Glutamatergic neuron (in vitro differentiated cells): Measurements from ENCODE around the gene STYK1. TPM values are rescaled to one million over a fixed set of nuclear protein-coding genes. Genes with fewer than 3 reads are reported as not detected.
"Not testable (repeated sequence)": the region's sequence is repeated elsewhere in the genome, so short reads cannot be mapped to it uniquely, and the experiment has no call there.

Experiments
- DNase-seq: peaks from one replicate; pipeline ENCODE4 v3.0.0; 2022
- H3K27ac Mint-ChIP-seq: one replicate; pipeline ENCODE4 v1.8.0; 2020; ENCODE audit warnings: mild to moderate bottlenecking, mixed read lengths, inconsistent platforms; ENCODE audit not compliant: unreplicated experiment
- H3K27me3 Mint-ChIP-seq: one replicate; pipeline ENCODE4 v1.8.0; 2020; ENCODE audit warnings: mild to moderate bottlenecking, moderate library complexity, mixed read lengths, inconsistent platforms; ENCODE audit not compliant: unreplicated experiment
- H3K36me3 Mint-ChIP-seq: one replicate; pipeline ENCODE4 v1.8.0; 2020; ENCODE audit warnings: mild to moderate bottlenecking, mixed read lengths, inconsistent platforms; ENCODE audit not compliant: unreplicated experiment
- H3K4me1 Mint-ChIP-seq: one replicate; pipeline ENCODE4 v1.8.0; 2020; ENCODE audit warnings: mild to moderate bottlenecking, low read depth, mixed read lengths, inconsistent platforms; ENCODE audit not compliant: unreplicated experiment
- H3K4me3 Mint-ChIP-seq: one replicate; pipeline ENCODE4 v1.8.0; 2020; ENCODE audit warnings: mild to moderate bottlenecking, mixed read lengths, inconsistent platforms; ENCODE audit not compliant: unreplicated experiment
- H3K9me3 Mint-ChIP-seq: one replicate; pipeline ENCODE4 v1.8.0; 2020; ENCODE audit warnings: mild to moderate bottlenecking, moderate library complexity, mixed read lengths, inconsistent platforms; ENCODE audit not compliant: unreplicated experiment
- CTCF ChIP-seq: fragments of 200-600 bp; sonication (generic); IDR thresholded peaks from one replicate; pipeline ENCODE4 v1.5.0; 2021; ENCODE audit not compliant: partially characterized antibody, unreplicated experiment
- total RNA-seq: library from RNA; stranded (reverse); fragmentation: NEBNext Ultra II Directional; extraction: Animal tissue kit (Norgen Biotek cat#: 25700); gene quantifications from one replicate; pipeline ENCODE4 v1.2.1, GENCODE V29; 2021; ENCODE audit not compliant: unreplicated experiment

Gene STYK1
- total RNA-seq, 1 donor from 2014 or later, result not detected

- Mint-ChIP-seq H3K4me1 (no peaks in the 10 kb centered on the region), H3K9me3 (no peaks in the 10 kb centered on the region), H3K36me3 (no peaks in the 10 kb centered on the region), H3K27ac (no peak overlapping the region), H3K27me3 (no peaks in the 10 kb centered on the region), H3K4me3 (no peak overlapping the region)
- no peak for TF ChIP-seq CTCF
- no peak for DNase-seq
These were observed 19.8 kb downstream of the STYK1 start for GRCh38 chr12:10654003-10654402.

DNA sequence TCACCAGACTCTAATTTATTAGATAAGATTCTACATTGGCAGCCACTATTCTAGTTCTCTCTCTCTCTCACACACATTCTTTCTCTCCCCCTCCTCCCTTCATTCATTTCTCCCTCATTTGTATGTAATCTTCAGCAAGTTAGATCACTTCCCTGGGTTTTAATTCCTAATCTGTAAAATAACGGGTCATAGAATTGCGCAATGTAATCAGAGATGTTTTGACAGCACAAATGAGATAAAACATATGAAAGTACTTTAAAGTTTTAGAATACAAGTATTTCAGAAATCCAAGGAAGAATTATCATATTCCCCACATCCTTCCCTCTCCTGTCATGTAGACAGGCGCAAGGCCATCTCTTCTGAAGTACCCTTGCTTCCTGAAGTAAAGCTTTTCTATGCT lies 21.7 kb downstream of the STYK1 start:
- Mint-ChIP-seq H3K36me3 (no peaks in the 10 kb centered on the region), H3K27ac (no peak overlapping the region), H3K27me3 (no peaks in the 10 kb centered on the region), H3K9me3 (peaks cover 3% of the 10 kb centered on the region), H3K4me1 (no peaks in the 10 kb centered on the region), H3K4me3 (no peak overlapping the region)
- no peak for DNase-seq
- no peak for TF ChIP-seq CTCF

DNA sequence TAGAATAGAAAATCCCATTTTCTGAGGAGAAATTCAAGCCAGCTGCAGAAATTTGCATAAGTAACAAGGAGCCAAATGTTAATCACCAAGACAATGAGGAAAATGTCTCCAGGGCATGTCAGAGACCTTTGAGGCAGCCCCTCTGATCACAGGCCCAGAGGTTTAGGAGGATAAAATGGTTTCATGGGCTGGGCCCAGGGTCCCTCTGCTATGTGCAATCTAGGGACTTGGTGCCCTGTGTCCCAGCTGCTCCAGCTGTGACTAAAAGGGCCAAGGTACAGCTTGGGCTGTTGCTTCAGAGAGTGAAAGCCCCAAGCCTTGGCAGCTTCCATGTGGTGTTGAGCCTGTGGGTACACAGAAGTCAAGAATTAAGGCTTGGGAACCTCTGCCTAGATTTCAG lies 27.3 kb downstream of the STYK1 start:
- Mint-ChIP-seq H3K9me3 (peaks cover 11% of the 10 kb centered on the region), H3K36me3 (peaks cover 17% of the 10 kb centered on the region)
- not testable (repeated sequence) for H3K27me3 Mint-ChIP-seq, DNase-seq, H3K27ac Mint-ChIP-seq, H3K4me3 Mint-ChIP-seq, H3K4me1 Mint-ChIP-seq

DNA sequence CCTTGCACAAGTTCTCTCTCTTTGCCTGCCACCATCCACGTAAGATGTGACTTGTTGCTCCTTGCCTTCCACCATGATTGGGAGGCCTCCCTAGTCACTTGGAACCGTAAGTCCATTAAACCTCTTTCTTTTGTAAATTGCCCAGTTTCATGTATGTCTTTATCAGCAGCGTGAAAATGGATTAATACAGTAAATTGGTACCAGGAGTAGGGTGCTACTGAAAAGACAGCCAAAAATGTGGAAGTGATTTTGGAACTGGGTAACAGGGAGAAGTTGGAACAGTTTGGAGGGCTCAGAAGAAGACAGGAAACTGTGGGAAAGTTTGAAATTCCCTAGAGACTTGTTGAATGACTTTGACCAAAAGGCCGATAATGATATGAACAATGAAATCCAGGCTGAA lies 27.9 kb downstream of the STYK1 start:
- peaks cover 2% of the 10 kb centered on the region for H3K27me3 Mint-ChIP-seq
- no peaks in the 10 kb centered on the region for H3K4me1 Mint-ChIP-seq
- no peak for DNase-seq
- H3K9me3 Mint-ChIP-seq, result peaks cover 11% of the 10 kb centered on the region
- H3K4me3 Mint-ChIP-seq, result no peak overlapping the region
- H3K27ac Mint-ChIP-seq, result no peak overlapping the region
- TF ChIP-seq CTCF, result no peak
- peaks cover 17% of the 10 kb centered on the region for H3K36me3 Mint-ChIP-seq

DNA sequence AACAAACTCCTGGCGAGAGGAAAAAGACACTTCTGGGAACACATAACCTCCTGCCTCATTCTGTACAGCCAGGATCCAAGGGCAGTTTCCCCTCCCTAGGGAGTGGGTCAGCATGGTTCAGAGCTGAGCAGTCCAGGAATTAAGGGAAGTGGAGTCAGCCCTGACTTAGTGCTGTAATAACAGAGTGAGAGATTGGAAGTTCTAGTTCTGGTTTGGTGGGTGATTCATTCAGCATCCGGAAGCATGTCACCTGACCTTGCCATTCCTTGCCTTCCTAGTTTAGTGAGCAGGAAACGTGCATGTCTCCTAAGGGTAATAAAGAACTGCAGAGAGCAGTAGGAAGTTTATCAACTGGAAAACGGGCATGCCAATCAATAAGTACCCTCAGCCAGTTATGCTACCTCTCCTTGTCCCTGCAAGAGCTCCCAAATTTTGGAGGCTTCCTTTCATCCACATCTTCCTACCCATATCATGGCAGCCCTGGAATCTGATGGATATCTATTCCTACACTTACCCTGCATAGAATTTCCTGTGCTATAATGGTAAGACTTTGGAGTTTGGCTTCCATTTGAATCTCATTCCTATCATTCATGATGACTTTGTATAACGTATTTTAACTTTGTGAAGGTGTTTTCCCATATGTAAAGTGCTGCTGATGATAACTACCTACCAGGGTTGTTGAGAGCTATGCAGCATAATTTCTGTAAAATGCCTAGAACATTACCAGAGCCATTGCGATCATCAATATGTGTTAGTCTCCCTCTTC lies 31.9 kb downstream of the STYK1 start:
- peaks cover 17% of the 10 kb centered on the region for H3K36me3 Mint-ChIP-seq
- TF ChIP-seq CTCF, result no peak
- no peaks in the 10 kb centered on the region for H3K4me1 Mint-ChIP-seq
- H3K4me3 Mint-ChIP-seq, result no peak overlapping the region
- no peak overlapping the region for H3K27ac Mint-ChIP-seq
- DNase-seq, result no peak
- H3K9me3 Mint-ChIP-seq, result peaks cover 9% of the 10 kb centered on the region
- peaks cover 3% of the 10 kb centered on the region for H3K27me3 Mint-ChIP-seq
